Mesenchymal stem cell (in vitro differentiated cells and primary cell): ENCODE measurements around the gene RHEB.

Experiments
- DNase-seq: peaks from one replicate; pipeline ENCODE4 v3.0.0-alpha.2; 2013
- H2AFZ ChIP-seq: one replicate; pipeline ENCODE4 v1.6.1; 2013; ENCODE audit warnings: low read depth, mild to moderate bottlenecking, control low read depth, inconsistent platforms, low read length, moderate library complexity
- H2AK5ac ChIP-seq: 2 replicates; pipeline ENCODE4 v1.6.1; 2013; ENCODE audit warnings: low read length, moderate library complexity, mild to moderate bottlenecking, inconsistent platforms; ENCODE audit not compliant: severe bottlenecking
- H2BK120ac ChIP-seq: one replicate; pipeline ENCODE4 v1.6.1; 2013; ENCODE audit warnings: low read depth, mild to moderate bottlenecking, inconsistent platforms, low read length, moderate library complexity
- H2BK12ac ChIP-seq, 2 experiments: one replicate each; pipeline ENCODE4 v1.6.1; 2013; ENCODE audit warnings: inconsistent platforms in 2 of 2, low read length in 2 of 2, mild to moderate bottlenecking in 2 of 2, moderate library complexity in 2 of 2, control low read depth in 1 of 2
- H2BK15ac ChIP-seq: one replicate; pipeline ENCODE4 v1.6.1; 2013; ENCODE audit warnings: mild to moderate bottlenecking, low read depth, inconsistent platforms; ENCODE audit not compliant: poor library complexity, severe bottlenecking
- H2BK5ac ChIP-seq: 2 replicates; pipeline ENCODE4 v1.6.1; 2013; ENCODE audit warnings: low read depth, mild to moderate bottlenecking, low read length, control low read depth, inconsistent platforms; ENCODE audit not compliant: poor library complexity, severe bottlenecking
- H3K14ac ChIP-seq, 2 experiments: one replicate each; pipeline ENCODE4 v1.6.1; 2013; ENCODE audit warnings: inconsistent platforms in 2 of 2, low read length in 2 of 2, control low read depth in 1 of 2, mild to moderate bottlenecking in 1 of 2, moderate library complexity in 1 of 2
- H3K18ac ChIP-seq, 2 experiments: one replicate each; pipeline ENCODE4 v1.6.1; 2013; ENCODE audit warnings: inconsistent platforms in 2 of 2, low read length in 2 of 2, control low read depth in 1 of 2, low read depth in 1 of 2, mild to moderate bottlenecking in 1 of 2
- H3K23ac ChIP-seq, 2 experiments: one replicate each; pipeline ENCODE4 v1.6.1; 2013; ENCODE audit warnings: inconsistent platforms in 2 of 2, low read length in 2 of 2, mild to moderate bottlenecking in 2 of 2, moderate library complexity in 2 of 2, control low read depth in 1 of 2
- H3K27ac ChIP-seq: 2 replicates; pipeline ENCODE4 v1.5.1; 2013; ENCODE audit warnings: mild to moderate bottlenecking, moderate library complexity, low read length, control low read depth, inconsistent platforms; ENCODE audit not compliant: poor library complexity, severe bottlenecking
- H3K27me3 ChIP-seq, 2 experiments: 2 replicates each; pipeline versions ENCODE4 v1.6.1 to v1.7.0; 2013; ENCODE audit warnings: low read length in 2 of 2, mild to moderate bottlenecking in 2 of 2, moderate library complexity in 2 of 2, control low read depth in 1 of 2, inconsistent platforms in 1 of 2; ENCODE audit not compliant: control insufficient read depth in 1 of 2, insufficient read depth in 1 of 2
- H3K36me3 ChIP-seq, 2 experiments: 2 replicates each; pipeline versions ENCODE4 v1.6.1 to v1.7.0; 2013; ENCODE audit warnings: low read length in 2 of 2, control low read depth in 1 of 2, inconsistent platforms in 1 of 2, low read depth in 1 of 2, mild to moderate bottlenecking in 1 of 2; ENCODE audit not compliant: insufficient read depth in 2 of 2, control insufficient read depth in 1 of 2
- H3K4ac ChIP-seq, 2 experiments: one replicate each; pipeline ENCODE4 v1.6.1; 2013; ENCODE audit warnings: inconsistent platforms in 2 of 2, low read length in 2 of 2, mild to moderate bottlenecking in 2 of 2, moderate library complexity in 2 of 2, control low read depth in 1 of 2, low read depth in 1 of 2
- H3K4me1 ChIP-seq: 2 replicates; pipeline ENCODE4 v1.6.1; 2013; ENCODE audit warnings: low read depth, low read length, control low read depth; ENCODE audit not compliant: control insufficient read depth, insufficient read depth
- H3K4me2 ChIP-seq: 2 replicates; pipeline ENCODE4 v1.6.1; 2013; ENCODE audit warnings: low read length, mild to moderate bottlenecking, inconsistent platforms; ENCODE audit not compliant: poor library complexity, severe bottlenecking
- H3K4me3 ChIP-seq, 2 experiments: 2 replicates each; pipeline versions ENCODE4 v1.5.1 to v1.7.0; 2013; ENCODE audit warnings: low read length in 2 of 2, mild to moderate bottlenecking in 2 of 2, control low read depth in 1 of 2, low read depth in 1 of 2; ENCODE audit not compliant: insufficient read depth in 1 of 2
- H3K79me1 ChIP-seq: replicated peaks from 2 replicates; pipeline ENCODE4 v1.6.1; 2013; ENCODE audit warnings: mild to moderate bottlenecking, control low read depth, low read length, inconsistent platforms; ENCODE audit not compliant: poor library complexity, severe bottlenecking
- H3K9ac ChIP-seq: 2 replicates; pipeline ENCODE4 v1.7.0; 2013; ENCODE audit warnings: mild to moderate bottlenecking, low read length, moderate library complexity
- H3K9me3 ChIP-seq: 2 replicates; pipeline ENCODE4 v1.7.0; 2013; ENCODE audit warnings: mild to moderate bottlenecking, low read length; ENCODE audit not compliant: control insufficient read depth
- H4K8ac ChIP-seq: one replicate; pipeline ENCODE4 v1.6.1; 2013; ENCODE audit warnings: inconsistent platforms, mild to moderate bottlenecking, low read length, moderate library complexity
- H4K91ac ChIP-seq: one replicate; pipeline ENCODE4 v1.6.1; 2013; ENCODE audit warnings: mild to moderate bottlenecking, low read length, inconsistent platforms
- WGBS: methylation state at CpG from one replicate; pipeline ENCODE4 v1.1.7; 2013; ENCODE audit warnings: mixed read lengths; 5-methylcytosine and 5-hydroxymethylcytosine counted together

The RHEB gene

GRCh38 chr7:151506901-151507382 lies 12.8 kb downstream of the RHEB start:
- Histone ChIP-seq H3K4me2 (no peak overlapping the region), H3K79me1 (peaks cover 3% of the 10 kb centered on the region), H4K91ac (no peak overlapping the region), H2AK5ac (no peak overlapping the region), H3K4me3 (no peak overlapping the region), H2BK120ac (no peak overlapping the region), H3K14ac (no peak overlapping the region), H2BK5ac (no peak overlapping the region), H3K4me1 (peaks cover 5% of the 10 kb centered on the region), H2AFZ (no peak overlapping the region), H3K9ac (no peak overlapping the region), H4K8ac (no peak overlapping the region), H3K36me3 (no peaks in the 10 kb centered on the region), H3K4ac (no peak overlapping the region), H3K18ac (no peak overlapping the region), H2BK12ac (no peak overlapping the region), H3K23ac (no peak overlapping the region), H3K9me3 (no peaks in the 10 kb centered on the region), H3K27ac (no peak overlapping the region), H3K27me3 (no peaks in the 10 kb centered on the region), H2BK15ac (no peak overlapping the region)
- DNase-seq = no peak
- 81% methylated on average over 3 of the region's 5 CpGs for WGBS

- no peak overlapping the region for H4K8ac ChIP-seq
- H3K4me1 ChIP-seq = peaks cover 5% of the 10 kb centered on the region
- no peaks in the 10 kb centered on the region for H3K9me3 ChIP-seq
- H2AFZ ChIP-seq = no peak overlapping the region
- H2BK5ac ChIP-seq = no peak overlapping the region
- 83% methylated on average over 2 of the region's 4 CpGs for WGBS
- H3K18ac ChIP-seq = no peak overlapping the region
- no peak overlapping the region for H2BK120ac ChIP-seq
- H3K79me1 ChIP-seq = peaks cover 4% of the 10 kb centered on the region
- no peak overlapping the region for H3K27ac ChIP-seq
- H3K14ac ChIP-seq = no peak overlapping the region
- H2BK15ac ChIP-seq = no peak overlapping the region
- no peak overlapping the region for H4K91ac ChIP-seq
- no peak overlapping the region for H3K9ac ChIP-seq
- no peak overlapping the region for H3K23ac ChIP-seq
- peaks cover 0 to 5% of the 10 kb centered on the region in 2 experiments for H3K36me3 ChIP-seq
- H3K27me3 ChIP-seq = no peaks in the 10 kb centered on the region
- DNase-seq = no peak
- no peak overlapping the region for H2BK12ac ChIP-seq
- H3K4me3 ChIP-seq = no peak overlapping the region
- no peak overlapping the region for H3K4ac ChIP-seq
- H2AK5ac ChIP-seq = no peak overlapping the region
- no peak overlapping the region for H3K4me2 ChIP-seq
Observed at GRCh38 chr7:151505836-151506468, 13.7 kb downstream of the RHEB start.

DNA sequence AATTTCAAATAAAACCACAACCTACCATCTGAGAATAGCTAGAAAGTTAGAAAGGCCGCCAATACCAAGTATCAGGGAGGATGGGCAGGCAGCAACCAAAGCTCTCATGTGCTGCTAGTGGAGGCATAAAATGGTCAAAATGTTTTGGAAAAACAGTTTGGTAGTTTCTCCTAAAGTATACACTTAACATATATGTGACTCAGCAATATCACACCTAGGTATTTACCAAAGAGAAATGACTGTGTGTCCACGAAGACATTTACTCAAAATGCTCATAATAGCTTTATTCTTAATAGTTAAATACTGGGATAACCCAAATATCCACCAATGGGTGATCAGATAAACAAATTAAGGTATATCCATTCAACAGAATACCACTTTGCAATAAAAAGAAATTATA lies 14.3 kb downstream of the RHEB start:
- Histone ChIP-seq H2BK12ac (no peak overlapping the region), H2BK120ac (no peak overlapping the region), H3K14ac (no peak overlapping the region), H3K27ac (no peak overlapping the region), H4K91ac (no peak overlapping the region), H3K4me3 (no peak overlapping the region), H3K79me1 (peaks cover 3% of the 10 kb centered on the region), H3K4me2 (no peak overlapping the region), H2BK15ac (no peak overlapping the region), H3K18ac (no peak overlapping the region), H2AK5ac (no peak overlapping the region), H3K9me3 (no peaks in the 10 kb centered on the region), H2AFZ (no peak overlapping the region), H2BK5ac (no peak overlapping the region), H3K9ac (no peak overlapping the region), H3K4ac (no peak overlapping the region), H3K36me3 (peaks cover 0 to 5% of the 10 kb centered on the region in 2 experiments), H3K23ac (no peak overlapping the region), H4K8ac (no peak overlapping the region), H3K27me3 (no peaks in the 10 kb centered on the region), H3K4me1 (peaks cover 7% of the 10 kb centered on the region)
- no CpG with 5 or more reads among the region's 2 CpGs for WGBS
- DNase-seq = no peak

DNA sequence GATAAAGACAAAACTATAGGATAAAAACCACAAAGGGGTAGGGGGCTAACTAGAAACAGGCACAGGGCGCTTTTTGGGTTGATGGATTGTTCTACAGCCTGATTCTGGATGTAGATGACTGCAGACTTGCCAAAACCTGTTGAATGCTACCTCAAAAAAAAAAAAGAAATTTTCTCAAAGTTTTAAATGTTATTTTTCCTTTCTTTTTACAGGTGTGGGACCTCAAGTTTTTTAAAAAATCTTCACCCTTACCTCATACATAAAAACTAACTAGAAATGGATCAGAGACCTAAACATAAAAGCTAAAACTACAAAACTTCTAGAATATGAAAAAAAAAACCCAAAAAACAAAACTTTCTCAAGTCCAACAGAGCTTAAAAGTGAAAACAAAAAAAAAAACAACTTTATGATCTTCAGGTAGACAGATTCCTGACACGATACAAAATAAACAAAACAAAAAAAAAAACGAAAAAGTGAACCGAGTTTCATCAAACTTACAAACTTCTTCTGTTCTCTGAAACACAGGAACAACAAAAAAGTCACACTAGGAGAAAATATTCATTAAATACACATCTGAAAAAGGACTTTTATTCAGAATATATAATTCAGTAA lies 14.9 kb downstream of the RHEB start:
- Histone ChIP-seq H3K4me3 (no peak overlapping the region), H2BK15ac (no peak overlapping the region), H3K27me3 (no peaks in the 10 kb centered on the region), H4K8ac (no peak overlapping the region), H3K4me1 (peaks cover 7% of the 10 kb centered on the region), H3K79me1 (peaks cover 3% of the 10 kb centered on the region), H3K36me3 (peaks cover 0 to 5% of the 10 kb centered on the region in 2 experiments), H3K27ac (no peak overlapping the region), H3K4ac (no peak overlapping the region), H3K18ac (no peak overlapping the region), H2AK5ac (no peak overlapping the region), H2BK12ac (no peak overlapping the region), H2BK5ac (no peak overlapping the region), H2AFZ (no peak overlapping the region), H3K9ac (no peak overlapping the region), H4K91ac (no peak overlapping the region), H3K4me2 (no peak overlapping the region), H3K14ac (no peak overlapping the region), H3K9me3 (no peaks in the 10 kb centered on the region), H3K23ac (no peak overlapping the region), H2BK120ac (no peak overlapping the region)
- no peak for DNase-seq
- WGBS = 83% methylated on average over 3 of the region's 4 CpGs
